GM19238 (cell line): ENCODE measurements around the gene PAWR.
"Not testable (repeated sequence)": the region's sequence is repeated elsewhere in the genome, so short reads cannot be mapped to it uniquely, and the experiment has no call there.

Experiments used
- DNase-seq: peaks from one replicate; pipeline ENCODE4 v3.0.0; 2011; ENCODE audit warnings: low spot score; ENCODE audit not compliant: insufficient read length

PAWR gene

DNA sequence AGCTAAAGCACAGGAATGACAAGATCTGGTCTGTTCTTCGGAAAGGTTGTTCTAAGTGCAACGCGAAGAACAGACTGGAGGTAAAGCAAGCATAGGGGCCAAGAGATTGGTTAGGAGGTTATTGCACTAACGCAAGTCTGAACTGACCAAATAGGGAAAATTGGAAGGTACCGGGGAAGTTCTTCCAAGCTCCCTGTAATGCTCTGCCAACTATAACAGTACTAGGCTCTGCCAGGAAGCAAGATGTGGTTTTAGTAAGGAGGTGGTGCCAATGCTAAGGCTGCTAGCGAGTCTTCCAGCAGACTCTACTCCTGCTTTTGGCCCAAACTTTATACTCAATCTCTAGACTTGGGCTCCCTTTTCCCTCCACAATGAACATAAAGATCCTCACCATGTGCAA, 138.6 kb downstream of the PAWR start:
- DNase-seq, result no peak

DNA sequence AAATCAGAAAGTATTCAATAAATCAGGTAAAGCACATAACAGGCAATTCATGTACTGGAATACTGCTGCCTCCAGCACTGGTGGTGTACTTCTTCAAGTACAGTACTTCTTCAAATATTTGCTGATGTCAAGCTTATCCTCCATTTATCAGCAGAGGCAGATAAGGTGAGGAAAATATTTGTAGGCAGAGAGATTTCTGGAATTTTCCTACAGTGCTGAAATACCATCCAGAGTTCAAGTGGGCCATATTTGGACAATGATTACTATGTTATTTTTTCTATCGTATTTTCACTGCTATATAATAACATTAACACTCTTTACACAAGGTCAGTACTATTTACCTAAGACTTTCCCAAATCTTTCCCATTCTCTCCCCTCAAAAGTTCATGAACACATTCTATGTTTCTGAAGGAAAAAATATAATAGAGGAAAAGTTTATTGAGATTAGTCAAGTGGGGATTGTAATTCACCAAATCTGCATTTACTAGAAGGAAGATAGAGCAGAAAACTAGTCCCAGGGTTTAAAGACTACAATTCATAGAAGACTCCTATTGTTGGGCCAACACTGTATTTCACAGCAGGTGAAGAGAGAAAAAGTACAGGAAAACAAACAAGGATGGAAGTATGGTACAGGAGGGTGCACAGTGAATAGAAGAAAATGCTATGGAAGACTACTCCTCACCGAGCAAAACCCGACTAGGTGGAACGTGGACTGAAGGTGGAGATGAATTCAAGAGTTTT, 141.1 kb downstream of the PAWR start:
- DNase-seq, result no peak

DNA sequence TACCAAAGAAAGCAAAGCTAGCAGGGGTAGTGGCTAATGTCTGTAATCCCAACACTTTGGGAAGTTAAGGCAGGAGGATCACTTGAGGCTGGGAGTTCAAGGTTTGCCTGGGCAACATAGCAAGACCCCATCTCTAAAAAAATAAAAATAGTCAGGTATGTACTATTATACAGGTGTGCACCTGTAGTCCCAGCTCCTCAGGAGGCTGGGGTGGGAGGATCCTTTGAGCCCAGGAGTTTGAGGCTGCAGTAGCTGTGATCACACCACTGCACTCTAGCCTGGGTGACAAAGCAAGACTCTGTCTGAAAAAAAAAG, 142.2 kb downstream of the PAWR start:
- DNase-seq, result no peak

DNA sequence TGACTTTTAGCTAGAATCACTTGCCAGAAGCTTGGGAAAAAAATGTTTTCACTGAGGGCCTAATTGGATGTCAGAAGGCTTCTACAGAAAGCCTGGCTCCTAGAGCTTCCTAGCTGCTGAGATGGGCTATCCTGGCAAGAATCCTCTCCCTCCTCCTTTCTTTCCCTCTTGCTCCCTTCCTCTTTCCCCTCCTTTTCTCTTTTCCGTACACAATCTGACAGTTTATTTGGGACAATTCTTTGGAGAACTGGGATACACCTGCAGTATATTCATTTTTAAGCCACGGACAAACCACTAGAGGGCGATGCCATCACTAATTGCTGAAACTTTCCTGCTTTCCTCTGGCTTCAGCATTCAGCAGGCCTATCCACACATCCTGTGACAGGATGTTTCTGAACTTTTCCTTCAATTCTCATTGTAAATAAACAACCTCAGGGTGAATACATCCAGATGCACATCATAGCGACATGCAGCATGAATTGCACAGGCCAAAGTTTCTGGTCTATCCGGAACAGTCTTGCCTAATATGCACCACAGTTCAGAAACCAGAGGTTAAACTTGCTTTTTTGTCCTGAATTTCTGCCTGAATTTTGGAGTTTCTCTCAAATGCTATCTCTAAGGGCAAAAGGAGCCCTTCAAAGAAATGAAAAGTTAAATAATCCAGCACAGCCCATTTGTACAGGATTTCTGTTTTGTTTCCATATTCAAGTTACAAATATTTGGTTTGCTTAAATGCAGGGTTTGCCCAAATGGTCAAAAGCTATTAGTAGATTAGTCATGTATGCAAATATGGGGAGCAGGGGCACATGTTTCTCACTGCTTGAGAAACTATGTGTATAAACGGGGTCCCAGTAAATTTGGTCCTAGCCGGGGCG, 142.8 kb downstream of the PAWR start:
- peak; percentile 19 for DNase-seq

DNA sequence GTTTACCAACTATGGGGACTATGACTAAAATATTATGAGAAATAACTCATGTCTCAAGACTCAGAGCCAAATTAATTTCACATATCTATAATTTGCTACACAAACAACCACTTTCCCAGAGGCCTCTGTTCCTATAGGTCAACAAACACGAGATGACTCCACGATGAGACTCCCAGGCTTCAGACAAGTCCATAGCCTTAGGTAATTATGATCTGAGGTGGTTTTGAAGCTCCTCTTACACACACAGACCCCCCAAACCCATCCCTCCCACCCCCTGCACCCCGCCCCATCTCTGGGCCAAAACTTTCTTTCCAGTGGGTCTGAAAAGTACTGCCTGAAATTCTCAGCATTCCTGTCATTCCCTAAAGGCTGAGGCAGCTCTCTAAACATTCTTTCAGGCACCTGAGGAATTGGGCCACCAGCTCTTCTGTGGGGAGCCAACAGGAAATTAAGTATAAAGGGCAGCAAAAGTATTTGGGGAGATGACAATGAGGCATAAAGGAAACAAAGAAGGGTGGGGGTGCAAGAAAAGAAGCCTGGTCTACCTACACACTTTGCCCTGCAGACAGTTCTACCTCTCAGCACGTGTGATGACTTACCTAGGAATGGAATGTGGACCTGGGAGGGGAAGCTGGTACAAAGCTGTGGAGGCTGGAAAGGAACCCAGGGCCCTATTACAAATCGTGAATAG, 143.6 kb downstream of the PAWR start:
- no peak for DNase-seq

DNA sequence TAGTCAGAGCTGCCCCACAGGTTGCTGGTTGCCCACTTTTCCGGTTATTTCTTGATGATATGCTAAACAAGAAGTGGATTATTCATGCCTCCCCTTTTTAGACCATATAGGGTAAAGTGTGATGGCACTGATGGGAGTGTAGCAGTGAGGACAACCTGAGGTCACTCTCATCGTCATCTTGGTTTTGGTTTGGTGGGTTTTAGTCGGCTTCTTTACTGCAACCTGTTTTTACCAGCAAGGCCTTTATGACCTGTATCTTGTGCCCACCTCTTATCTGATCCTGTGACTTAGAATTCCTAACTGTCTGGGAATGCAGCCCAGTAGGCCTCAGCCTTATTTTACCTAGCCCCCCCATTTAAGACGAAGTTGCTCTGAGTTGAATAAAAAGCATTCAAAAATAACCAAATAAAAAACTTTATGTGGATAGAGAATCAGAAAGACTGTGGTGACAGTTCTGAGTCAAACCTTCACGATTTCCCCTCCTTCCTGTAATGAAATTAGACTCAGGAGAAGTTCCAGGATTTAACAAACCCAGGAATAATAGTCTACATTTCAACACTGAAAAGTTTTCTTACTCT, 144.2 kb downstream of the PAWR start:
- DNase-seq, result no peak

DNA sequence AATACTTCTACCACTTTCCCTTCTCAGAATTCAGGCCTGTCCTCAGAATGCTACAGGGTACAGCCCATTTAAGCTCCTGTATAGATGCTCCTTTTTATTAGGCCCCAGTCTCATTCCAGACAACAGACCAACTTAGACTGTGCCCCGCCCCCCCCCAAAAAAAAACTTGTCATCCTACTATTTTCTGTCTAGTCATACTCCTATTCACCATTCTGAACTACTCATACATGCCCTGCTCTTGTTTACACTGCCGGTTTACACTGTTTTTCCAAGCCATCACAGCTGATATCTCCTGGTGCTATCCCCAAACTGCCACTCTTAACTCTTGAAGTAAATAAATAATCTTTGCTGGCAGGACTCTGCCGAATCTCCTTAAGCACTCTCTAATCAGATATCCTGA, 146.3 kb downstream of the PAWR start:
- not testable (repeated sequence) for DNase-seq

DNA sequence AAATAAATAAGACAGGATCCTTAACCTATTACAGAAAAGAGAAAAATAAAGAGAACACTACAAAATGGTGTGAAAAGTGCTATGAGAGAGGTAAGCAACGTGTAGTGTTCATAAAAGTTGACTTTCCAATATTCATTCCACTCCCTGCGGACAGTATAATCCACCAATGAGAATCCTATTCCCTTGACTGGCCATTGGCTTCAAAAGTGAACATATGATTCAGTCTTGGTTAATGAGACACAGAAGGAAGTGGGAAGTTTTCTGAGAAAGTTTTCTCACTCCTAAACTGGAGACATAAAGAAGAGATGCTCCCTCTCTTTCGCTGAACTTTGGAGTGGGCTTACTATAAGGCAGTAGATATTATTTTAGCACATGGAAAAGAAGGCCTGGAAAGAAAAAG, 153.1 kb downstream of the PAWR start:
- DNase-seq, result no peak

DNA sequence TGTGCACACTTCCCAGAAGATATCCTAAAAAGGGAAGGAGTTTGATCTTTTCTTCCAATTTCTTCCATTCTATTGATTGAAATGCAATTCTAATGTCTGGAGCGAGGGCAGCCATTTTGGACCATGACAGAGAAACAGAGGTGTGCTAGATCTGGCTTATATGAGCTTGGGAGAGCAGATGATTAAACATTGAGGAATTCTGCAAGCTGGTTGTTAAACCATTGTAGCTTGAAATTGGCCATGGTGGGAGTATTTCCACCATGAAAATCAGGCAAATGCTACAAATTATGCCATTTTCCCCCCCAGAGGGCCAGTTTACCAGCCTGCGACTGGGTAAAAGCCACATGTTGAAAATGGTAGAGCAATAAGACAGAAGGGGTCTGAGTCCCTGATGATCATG, 155.0 kb downstream of the PAWR start:
- no peak for DNase-seq
